Fibroblast of mammary gland (primary cell): Measurements from ENCODE around the gene IP6K3.

ENCODE experiments used
- DNase-seq: peaks from one replicate; pipeline ENCODE4 v3.0.0-alpha.2; 2010; ENCODE audit warnings: low read depth
- H3K4me3 ChIP-seq: 2 replicates; pipeline ENCODE4 v1.5.1; 2011; ENCODE audit warnings: low read depth, mild to moderate bottlenecking, low read length, moderate library complexity; ENCODE audit not compliant: control insufficient read depth
- TF ChIP-seq, protein P1 (sequence below): conservative IDR thresholded peaks from 2 replicates; pipeline ENCODE4 v1.5.1; 2011; ENCODE audit warnings: low read depth, low read length, inconsistent platforms; ENCODE audit not compliant: control insufficient read depth, insufficient read depth

The IP6K3 gene

DNA sequence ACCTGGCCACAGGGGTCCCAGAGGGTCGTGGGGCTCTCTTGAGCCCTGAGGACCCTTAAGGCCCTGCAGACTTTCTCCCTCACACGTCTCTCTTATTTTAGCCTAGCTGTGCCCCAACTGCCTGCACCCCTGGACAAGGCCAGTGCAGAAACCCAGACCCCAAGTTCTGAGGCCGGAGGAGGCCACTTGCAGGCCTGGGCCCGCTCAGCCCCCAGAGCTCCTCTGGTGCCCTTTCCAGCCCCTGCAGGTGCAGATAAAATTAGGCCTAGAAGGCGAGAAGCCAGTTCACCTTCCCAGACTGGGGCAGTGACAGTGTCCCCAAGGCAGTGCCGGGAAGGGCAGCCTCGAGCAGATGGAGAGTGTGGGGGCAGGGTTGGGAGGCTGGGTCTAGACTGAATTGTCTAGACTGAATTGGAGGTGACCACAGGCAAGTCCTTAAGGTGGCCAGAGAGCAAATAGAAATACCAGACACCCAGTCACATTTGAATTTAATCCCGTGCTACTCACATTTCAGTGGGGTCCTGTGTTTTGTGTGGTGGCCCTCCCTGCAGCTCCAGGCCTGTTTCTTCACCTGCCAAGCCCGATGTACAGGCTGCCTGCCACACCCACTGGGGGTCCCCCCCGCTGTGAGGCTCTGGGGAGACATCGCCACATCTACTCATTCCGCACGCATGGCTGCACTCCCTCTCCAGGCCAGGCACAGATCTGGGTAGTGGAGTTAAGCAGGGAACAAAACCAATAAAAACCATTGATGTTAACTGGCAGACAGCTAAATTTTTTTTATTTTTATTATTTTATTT lies 8.6 kb upstream of the IP6K3 start:
- no peak overlapping the region for H3K4me3 ChIP-seq
- TF ChIP-seq, protein P1, sequence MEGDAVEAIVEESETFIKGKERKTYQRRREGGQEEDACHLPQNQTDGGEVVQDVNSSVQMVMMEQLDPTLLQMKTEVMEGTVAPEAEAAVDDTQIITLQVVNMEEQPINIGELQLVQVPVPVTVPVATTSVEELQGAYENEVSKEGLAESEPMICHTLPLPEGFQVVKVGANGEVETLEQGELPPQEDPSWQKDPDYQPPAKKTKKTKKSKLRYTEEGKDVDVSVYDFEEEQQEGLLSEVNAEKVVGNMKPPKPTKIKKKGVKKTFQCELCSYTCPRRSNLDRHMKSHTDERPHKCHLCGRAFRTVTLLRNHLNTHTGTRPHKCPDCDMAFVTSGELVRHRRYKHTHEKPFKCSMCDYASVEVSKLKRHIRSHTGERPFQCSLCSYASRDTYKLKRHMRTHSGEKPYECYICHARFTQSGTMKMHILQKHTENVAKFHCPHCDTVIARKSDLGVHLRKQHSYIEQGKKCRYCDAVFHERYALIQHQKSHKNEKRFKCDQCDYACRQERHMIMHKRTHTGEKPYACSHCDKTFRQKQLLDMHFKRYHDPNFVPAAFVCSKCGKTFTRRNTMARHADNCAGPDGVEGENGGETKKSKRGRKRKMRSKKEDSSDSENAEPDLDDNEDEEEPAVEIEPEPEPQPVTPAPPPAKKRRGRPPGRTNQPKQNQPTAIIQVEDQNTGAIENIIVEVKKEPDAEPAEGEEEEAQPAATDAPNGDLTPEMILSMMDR: no peak
- DNase-seq: no peak

DNA sequence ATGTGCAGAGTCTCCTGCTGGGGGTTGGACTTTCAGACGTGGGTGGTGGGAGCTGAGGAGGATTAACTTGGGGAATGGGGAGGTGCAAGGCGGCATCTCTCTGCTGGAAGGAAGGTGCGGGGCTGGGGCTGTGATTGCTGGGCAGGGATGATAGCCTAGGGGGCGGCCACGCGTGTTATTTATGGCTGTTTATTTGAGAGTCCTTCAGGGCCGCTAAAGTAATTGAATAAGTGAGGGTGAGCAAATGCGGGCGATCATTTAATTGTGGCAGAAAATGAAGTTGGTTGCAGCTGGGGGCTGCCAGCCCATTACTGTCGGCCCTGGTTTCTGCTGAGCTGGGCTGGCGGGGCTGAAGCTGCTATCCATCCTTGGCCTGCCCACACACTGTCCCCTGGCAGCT lies 7.5 kb upstream of the IP6K3 start:
- no peak overlapping the region for H3K4me3 ChIP-seq
- TF ChIP-seq, protein P1: no peak
- no peak for DNase-seq

DNA sequence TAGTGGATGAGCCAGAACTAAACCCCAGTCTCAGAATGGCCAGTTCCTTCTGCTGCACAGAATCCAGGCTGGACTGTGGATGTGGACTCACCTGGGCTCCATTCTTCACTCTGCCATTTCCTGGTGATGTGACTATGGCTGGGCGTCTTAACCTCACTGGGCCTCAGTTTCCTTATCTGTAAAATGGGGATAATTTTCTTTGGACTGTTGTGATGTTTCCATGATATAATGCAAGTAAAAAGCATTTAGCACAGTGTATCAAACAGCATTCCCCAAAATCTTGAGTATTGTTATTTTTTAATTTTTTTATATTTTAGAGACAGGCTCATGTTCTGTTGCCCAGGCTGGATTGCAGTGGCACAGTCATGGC lies 5.9 kb upstream of the IP6K3 start:
- TF ChIP-seq, protein P1: no peak
- H3K4me3 ChIP-seq: no peak overlapping the region

DNA sequence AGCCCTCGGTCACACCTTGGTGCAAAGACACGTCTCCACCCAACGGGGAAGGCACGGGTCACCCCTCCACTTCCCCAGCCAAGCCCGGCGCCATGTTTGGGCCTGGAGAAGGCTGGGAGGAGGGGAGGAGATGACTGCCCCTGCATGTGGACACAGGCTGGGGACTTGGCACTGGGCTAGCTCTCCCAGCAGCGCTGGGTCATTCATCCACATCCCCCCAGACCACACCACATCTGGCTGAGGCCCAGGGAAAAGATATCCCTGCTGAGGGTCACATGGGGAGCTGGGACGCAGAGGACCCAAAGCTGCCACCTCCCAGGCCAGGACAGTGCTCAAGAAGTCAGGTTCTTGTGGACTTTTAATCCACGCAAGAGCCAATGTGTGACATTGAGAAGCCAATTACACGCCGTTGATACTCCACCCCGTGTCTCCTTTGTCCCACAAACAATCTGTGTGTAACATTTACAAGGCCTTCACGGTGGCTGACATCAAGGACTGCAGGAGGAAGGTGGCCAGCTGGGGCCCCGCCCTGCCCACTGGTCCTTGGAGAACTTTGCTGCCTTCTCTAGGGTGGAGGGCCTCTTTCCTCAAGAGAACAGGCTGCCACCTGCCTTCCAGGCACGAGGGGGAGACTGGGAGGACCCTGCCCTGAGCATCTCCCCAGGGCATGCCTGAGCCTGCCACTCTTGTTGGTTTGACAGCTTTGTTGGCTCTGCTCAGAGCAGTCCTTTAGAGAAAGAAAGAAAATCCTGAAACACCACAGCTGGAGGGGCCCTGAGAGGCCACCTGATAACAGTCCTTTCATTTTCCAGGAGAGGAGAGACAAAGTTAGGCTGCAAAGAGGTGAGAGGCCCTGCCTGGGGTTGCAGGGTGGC lies 5.3 kb upstream of the IP6K3 start:
- TF ChIP-seq, protein P1: no peak
- DNase-seq: no peak
- no peak overlapping the region for H3K4me3 ChIP-seq

More for the DNA sequence above, 5.9 kb upstream of the IP6K3 start:
- DNase-seq: no peak

DNA sequence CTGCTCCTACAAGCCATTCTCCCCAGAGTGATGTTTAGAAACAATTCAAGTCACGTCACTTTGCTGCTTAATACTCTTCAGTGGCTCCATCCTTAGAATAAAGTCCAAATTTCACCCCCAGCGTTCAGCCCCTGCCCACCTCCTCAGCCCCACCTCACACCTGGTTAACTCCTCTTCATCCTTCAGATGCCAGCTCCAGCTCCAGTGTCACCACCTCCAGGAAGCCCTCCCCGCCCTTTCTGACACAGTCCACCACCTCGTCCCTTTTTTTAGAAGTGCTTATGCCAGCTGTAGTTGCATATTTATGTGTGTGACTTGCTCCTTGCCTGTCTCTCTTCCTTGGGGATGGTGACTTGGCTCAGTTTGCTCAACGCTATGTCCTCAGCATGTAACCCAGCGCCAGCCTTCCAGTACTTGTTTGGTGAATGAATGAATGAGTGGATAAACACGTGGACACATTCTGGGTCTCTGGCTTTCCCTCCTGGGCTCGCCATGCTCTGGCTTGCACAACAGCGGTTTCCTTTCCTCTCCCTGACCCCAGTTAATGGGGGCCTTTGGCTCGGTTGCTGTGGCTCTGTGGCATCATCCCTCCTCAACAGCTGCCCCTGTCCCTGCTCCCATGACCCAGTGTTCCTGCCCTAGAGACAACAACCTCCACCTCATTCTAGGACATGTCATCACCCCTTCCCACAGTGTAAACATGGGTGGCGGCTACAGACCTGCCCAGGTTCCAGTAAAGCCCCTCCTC lies 3.7 kb upstream of the IP6K3 start:
- no peak overlapping the region for H3K4me3 ChIP-seq
- DNase-seq: peak; percentile 49
- TF ChIP-seq, protein P1: no peak

DNA sequence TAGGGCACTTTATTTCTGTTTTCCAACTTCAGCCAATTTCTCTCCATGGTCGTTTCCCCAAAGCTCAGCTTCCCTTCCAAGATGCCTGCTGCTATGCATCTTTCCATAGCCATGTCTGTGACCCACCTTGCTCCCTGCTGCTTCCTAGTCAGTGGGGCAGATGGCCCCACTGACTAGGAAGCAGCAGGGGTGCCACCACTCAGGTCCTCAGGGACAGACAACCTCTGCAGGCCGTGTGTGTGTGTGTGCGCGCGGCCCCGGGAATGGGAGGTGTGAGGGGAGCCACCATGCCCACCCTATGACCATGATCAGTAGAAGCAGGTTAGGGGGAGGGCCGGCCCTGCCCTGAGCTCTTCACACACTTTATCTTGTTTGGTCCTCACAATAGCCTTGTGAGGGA lies 2.7 kb upstream of the IP6K3 start:
- no peak for DNase-seq

More for the DNA sequence above, 2.7 kb upstream of the IP6K3 start:
- TF ChIP-seq, protein P1: no peak
- no peak overlapping the region for H3K4me3 ChIP-seq
